Measurements from ENCODE around the gene GRM1.

The GRM1 gene

DNA sequence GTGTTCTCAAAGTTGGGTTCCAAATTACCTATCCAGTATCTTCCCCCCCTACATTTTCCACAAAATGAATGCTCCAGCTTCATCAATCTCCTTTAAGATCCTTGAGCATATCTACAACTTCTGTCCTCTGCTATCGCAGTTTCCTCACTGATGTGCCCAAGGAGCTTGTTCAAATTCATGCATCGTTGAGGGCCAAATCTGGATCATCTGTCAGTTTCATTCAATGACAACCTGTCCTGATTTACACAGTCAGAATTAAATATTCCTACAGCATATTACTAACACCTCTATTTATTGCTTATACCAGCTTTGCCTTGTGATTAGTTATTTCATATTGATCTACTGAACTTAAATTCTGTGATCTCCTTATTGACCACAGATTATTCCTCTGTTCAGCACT is 68.7 kb downstream of the GRM1 start:
- no peak for DNase-seq (ENCODE audit: low read depth in 1 of 2, low spot score in 1 of 2)

DNA sequence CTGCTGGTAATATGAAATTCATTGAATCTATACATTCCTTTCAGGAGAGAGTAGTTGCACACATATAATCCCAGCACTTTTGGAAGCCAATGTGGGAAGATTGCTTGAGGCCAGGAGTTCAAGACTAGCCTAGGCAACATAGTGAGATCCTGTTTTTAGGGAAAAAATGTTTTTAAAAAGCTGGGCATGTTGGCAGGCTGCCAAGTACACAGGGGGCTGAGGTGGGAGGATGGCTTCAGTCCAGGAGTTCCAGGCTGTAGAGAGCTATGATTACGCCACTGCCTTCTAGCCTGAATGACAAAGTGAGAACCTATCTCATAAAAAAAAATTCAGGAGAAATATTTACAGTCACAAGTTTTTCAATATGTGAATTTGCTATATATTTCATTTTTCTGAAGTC is 71.9 kb downstream of the GRM1 start:
- no peak for DNase-seq (ENCODE audit: low read depth in 1 of 2, low spot score in 1 of 2)

DNA sequence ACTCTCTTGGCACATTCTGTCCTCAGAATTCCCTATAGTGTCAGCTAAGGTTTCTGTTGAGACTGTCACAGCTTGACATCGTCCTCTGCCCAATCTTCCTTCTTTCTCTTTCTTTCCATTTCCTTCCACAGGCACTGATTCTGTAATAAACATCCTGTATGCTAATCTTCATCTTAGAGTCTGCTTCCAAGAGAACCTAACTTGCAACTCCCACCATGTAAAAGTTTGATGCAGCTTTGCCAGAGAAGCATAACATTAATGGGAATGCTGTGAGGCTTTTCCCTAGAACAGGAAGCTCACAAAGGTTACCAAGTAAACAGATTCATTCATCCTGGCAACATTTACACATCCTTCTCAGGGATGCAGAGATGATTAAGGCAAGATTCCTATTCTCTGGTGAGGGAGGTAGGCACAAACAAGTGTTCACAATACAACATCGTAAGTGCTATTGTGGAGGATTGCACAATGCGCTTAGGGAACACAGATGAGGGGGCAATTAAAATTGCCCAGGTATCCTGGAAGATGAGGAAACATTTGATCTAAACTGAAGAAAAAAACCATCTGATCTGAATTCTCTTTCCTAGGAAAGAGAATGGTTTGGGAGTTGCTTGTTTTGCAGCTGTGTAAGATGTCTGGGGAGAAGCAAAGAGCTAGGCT is 74.7 kb downstream of the GRM1 start:
- no peak for DNase-seq (ENCODE audit: low read depth in 1 of 2, low spot score in 1 of 2)

DNA sequence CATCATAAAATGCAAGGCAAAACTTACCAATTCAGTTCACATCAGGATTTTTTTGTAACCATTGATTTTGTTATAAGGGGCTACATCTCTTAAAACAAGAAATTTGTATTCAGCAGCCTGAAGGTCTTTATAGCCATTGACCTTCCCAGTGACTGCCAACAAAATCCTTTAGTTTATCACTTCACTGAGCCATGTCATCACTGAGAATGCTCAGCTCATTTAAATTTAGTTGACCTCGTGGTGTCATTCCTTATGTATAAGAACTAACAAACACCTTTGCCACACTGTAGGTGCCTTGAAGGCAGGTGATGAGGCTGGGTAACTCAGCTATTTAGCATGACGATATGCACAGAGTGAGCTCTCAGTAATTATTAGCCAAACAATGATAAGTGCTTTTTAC is 77.7 kb downstream of the GRM1 start:
- no peak for DNase-seq (ENCODE audit: low read depth in 1 of 2, low spot score in 1 of 2)

DNA sequence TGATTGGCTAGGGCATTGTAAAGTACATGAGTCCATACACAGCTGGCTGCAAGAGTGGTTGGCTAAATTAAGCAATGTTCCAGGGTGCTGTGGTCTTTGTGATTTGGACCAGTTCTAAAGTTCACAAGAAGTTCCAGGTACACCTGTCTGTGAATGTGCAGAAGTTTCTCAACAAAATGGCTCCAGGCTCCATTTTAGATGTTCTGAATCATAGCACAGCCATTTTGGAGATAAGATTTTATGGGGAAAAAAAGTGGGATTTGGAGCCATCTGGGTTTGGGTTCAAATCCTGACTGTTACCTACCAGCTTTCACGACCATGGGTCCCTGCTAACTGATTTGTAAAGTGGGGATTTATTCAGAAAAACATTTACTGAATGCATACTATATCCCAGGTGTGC is 82.1 kb downstream of the GRM1 start:
- no peak for DNase-seq (ENCODE audit: low read depth in 1 of 2, low spot score in 1 of 2)

DNA sequence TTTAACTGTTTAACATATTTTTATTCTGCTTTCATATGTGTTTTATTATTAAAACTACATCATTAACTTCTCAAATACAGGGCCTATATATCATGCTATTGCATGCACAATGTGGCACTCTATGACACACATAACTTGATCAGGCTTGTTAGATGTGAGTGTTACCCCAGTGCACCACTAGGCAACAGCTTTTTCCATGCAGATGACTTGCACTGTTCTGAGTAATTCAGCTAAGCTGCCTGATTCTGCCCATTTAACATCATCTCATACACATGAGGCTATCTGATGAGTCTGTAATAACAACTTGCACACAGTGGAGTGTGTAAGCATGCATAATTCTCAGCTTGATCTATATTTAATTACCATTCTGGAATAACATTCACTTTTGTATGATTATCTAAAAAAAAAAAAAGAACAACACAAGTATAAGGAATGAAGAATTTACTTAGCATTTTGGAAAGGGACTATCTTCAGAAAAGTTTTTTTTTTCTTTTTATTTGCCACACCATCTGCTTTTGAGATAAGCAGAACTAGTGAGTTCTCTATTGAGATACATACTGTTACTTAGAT is 83.1 kb downstream of the GRM1 start:
- DNase-seq (ENCODE audit: low read depth in 1 of 2, low spot score in 1 of 2), result no peak

DNA sequence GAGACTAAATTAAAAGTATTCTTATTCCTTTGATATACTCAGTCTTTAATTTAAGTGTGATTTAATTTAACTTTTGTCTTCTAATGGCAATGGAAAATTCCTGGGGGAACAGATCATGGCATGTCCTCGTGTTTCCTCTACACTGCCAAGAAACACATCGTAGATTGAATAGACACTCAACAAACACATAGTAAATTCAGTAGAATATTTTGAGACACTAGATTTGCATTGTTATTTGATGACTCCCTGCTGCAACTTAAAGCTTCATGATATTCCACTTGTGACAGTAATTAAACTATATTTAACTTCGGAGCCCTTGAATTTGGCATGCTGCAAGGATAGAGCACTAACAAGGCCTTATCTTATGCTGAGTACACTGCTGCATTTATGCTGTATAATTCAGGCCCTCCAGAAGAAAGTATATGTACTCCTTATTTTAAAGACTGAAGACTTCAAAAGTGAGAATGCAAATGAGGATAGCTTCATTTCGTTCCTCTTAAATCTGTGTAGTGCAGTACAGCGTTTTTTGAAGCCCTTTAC is 84.3 kb downstream of the GRM1 start:
- no peak for DNase-seq (ENCODE audit: low read depth in 1 of 2, low spot score in 1 of 2)

DNA sequence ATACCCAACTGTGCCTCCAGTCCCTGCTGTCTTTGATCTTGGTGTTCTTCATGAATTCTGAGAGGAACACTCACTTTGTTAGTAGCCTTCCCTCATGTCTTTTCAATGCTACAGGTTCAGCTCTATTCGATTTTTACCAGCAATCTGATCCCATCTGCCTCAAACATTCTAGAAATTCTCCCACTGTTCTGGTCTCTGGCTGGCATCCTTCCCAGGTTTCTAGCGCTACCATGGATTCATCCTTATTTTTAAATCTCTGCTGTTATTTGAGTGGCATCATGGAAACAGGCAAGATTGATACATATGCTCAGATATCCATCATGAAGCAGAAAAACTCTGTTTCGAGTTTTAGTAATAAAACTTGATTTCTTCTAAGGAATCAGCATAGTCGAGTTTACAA is 94.8 kb downstream of the GRM1 start:
- no peak for DNase-seq (ENCODE audit: low read depth in 1 of 2, low spot score in 1 of 2)

DNA sequence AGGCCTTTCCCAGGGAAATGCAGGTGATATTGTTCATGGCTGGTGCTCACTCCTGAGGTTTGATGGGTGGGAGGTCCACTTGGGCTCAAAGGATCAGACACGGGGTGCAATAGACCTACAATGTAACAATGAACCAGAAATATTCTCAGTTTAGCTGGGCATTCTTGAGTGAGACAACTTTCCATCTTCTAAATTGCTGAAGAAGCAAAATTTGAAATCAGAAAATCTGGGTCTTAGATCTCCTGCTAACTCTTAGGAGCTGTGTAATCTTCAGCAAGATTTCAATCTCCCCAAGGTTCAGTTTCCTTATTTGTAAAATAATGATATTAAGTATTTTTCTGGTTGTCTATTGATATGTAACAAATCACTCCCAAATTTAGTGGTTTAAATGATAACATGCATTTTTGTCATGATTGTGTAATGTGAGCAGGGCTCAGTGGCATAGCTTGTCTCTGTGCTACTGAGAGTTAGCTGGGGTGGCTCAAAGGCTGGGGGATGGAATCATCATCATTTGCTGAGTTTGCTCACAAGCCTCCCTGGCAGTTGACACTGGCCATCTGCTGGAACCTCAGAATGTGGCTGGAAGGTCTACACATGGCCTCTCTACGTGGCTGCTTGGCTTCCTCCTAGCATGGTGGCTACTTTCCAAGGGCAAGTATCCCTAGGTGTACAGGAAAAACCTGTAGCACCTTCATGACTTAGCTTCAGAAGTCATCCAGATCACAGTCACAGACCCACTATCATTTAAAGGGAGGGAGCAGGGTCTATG is 98.8 kb downstream of the GRM1 start:
- no peak for DNase-seq (ENCODE audit: low read depth in 1 of 2, low spot score in 1 of 2)

DNA sequence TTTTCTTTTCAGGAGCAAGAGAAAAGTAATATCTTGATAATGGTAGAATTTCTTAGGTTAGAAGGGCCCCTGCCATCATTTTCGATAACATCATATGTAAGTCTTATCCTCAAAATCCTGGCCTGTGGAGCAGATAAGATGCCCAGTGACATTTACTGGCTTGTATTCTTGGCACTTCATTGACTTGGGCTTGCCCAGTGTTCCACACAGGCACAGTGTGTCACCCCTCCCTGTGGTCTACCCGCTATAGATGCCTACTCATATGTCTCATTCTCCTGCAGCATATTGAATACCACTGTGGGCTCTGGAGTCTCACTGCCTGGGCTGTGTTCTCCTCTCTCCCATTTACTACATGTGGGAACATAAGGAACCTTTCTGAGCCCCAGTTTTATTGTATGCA is 105.0 kb downstream of the GRM1 start:
- DNase-seq (ENCODE audit: low read depth in 1 of 2, low spot score in 1 of 2), result no peak

DNA sequence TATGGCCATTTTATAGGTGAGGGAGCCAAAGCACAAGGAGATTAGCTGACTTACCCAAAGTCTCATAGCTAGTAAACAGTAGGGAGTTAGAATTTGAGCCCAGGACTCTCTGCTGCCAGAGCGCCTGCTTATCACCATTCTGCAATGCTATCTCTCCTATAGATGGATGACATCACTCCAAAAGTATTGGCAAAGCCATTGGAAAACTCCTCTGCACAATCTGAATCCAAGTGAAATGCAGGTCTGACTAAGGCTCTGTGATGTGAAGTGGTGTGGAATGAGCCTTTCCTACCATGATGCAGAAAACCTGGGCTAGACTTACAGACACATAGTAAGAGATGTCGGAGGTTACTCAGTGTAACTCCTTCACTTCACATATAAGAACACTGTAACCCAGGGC is 106.3 kb downstream of the GRM1 start:
- DNase-seq (ENCODE audit: low read depth in 1 of 2, low spot score in 1 of 2), result no peak

DNA sequence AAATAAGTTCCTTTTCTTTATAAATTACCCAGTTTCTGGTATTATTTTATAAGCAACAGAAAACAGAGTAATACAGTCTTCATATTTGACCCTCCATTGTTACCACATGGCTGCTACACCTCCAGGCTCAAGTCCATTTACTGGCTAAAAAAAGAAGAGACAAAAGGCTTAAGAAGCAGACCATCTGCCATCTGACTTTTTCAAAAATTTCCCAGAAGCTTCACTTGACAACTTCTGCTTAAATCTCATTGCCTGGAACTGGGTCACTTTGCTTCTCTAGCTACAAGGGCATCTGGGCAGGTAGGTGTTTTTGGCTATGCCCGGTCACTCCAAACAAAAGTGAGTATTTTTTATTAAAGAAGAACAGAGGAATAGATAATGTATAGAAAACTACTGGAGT is 118.0 kb downstream of the GRM1 start:
- DNase-seq (ENCODE audit: low read depth in 1 of 2, low spot score in 1 of 2), result no peak

DNA sequence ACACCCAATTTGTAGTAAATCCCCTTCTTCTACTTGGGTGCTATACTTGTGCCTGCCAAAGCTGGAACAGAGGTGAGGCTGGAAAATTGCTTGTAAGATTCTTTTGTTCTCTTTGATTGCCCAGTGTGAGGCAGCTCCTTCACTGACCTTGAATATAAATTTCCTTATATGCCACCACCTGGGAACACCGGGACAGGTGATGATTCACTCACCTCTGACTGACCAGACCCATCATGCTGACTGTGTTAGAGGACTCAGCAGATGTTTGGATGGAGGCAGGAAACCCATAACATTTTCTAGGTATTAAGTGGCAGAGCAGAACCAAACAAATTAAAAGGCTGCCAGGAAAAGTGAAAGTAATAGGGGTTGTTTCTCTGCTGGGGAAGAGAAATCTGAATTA is 120.9 kb downstream of the GRM1 start:
- DNase-seq (ENCODE audit: low read depth in 1 of 2, low spot score in 1 of 2), result no peak

DNA sequence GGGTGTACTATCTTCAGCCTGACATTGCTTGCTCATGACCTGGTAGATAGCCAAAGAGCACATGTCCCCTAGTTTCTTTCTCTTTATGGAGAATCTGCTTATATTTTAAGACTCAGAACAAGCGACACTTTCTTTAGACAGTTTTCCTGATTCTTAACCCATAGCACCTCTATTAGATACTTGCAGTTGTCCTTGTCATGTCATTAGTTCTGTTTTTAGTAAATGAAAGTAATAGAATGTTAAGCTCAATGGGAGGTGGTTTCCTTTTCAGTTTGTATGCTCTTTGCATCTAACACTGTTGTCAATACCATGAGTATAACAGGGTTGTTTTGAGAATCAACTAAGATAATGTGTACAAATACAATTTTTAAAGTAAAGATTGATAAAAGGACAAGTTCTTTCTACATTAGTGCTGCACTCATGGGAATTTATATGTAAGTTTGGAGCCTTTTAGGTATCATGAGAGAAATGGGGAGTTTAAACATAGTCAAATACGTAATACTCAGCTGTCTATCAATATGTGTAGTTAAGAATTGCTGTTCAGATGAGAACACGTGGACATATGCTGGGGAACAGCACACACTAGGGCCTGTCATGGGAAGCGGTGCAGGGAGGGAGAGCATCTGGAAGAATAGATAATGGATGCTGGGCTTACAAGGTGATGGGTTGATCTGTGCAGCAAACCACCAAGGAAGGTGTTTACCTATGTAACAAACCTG is 124.3 kb downstream of the GRM1 start:
- no peak for DNase-seq (ENCODE audit: low read depth in 1 of 2, low spot score in 1 of 2)

DNA sequence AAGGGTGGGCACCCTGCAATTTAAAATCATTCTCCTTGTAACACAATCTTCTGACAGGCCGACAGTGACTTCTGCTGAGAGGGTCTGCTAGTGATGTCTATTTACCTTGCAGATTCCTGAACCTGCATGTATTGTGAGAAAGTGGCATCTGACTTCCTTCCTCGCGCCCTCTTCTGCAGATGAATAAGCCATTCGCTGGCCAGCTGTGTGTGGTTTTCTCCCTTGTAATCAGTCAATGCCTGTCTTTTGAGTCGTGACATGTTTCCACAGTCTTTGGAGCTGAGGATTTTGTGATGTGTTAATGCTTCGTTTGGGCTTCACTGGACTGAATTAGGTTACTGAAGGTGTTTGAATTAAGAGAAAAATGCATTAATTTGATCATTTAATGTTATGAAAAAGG is 125.3 kb downstream of the GRM1 start:
- no peak for DNase-seq (ENCODE audit: low read depth in 1 of 2, low spot score in 1 of 2)

DNA sequence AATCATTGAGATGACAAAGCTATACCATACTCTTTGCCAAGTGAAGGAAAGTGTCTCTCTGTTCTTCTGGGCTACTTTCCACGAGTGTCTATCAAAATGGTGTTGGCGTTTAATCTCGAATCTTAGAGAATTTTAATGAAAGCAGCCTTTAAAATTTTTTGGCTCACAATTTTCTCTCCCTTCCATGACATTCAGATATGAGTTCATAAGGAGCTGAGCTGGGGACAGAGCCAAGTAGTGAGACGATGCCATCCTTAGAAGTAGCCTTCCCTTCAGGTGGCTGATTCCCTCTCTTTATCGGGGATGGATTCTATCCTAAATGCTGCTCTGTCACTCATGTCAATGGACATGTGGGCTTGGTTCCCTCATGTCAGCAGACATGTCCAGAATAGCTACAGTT is 132.8 kb downstream of the GRM1 start:
- DNase-seq (ENCODE audit: low read depth in 1 of 2, low spot score in 1 of 2), result no peak

DNA sequence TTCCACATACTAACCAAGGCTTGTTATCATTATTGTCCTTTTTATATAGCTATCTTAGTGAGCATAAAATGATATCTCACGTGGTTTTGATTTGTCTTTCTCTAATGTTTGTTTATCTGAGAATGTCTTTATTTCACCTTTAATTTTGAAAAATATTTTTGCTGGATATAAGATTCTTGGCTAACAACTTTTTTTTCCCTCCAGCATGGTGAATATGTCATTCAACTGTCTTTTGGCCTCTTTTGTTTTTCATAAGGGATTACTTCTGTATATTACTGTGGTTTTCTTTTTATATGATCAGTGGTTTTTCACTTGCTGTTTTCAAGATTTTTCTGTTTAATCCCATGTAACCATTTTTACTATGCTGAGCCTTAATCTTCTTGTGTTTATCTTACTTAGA is 141.0 kb downstream of the GRM1 start:
- no peak for DNase-seq (ENCODE audit: low read depth in 1 of 2, low spot score in 1 of 2)

DNA sequence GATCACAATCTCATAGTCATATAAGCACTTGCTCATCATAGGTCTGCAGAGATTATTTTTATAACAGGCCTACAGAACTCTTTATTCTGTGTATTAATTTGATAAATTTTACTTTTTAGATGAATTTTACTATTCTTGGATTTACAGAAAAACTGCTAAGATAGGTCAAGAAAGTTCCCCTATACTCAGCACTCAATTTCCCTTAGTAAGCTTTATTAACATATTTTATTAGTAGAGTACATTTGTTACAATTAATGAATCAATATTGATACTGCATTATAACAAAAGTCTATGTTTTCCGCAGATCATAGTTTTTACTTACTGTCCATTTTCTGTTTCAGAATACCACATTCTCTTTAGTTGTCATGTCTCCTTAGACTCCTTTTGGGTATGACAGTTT is 148.9 kb downstream of the GRM1 start:
- DNase-seq (ENCODE audit: low read depth in 1 of 2, low spot score in 1 of 2), result no peak

DNA sequence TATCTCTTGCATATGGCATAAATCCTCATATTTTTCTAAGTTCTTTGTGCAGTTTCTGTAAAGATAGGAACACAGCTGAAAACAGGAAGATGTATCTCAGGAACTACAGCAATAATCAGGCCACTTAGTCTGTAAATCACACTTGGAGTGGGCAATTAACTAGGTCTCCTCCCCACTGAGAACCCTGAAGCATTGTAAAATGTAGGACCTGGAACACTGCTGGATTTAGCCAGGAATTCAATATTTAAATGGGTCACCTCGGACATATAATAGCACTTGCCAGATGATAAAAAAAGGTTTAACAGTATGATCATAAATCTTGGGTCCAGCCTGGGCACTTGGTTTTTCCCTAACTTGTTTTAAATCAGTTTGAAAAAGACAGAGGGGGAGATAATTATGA is 155.0 kb downstream of the GRM1 start:
- DNase-seq (ENCODE audit: low read depth in 1 of 2, low spot score in 1 of 2), result no peak

DNA sequence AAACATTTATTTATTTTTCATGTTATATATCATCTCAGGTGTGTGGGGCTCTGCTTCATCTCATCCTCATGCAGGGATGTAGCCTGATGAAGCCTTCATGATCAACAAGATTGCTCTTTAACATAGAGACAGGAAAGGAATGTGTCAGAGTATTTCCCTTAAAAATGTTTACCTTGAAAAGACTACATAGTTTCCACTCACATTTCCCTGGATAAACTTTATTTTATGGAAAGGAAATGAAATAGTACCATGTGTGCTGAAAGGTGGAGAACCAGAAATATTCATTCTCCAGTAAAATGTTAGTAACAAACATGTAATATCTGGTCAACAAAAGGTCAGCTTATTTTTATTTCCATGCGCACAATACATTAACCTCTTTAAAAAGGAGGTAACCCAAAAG is 155.8 kb downstream of the GRM1 start:
- no peak for DNase-seq (ENCODE audit: low read depth in 1 of 2, low spot score in 1 of 2)

DNA sequence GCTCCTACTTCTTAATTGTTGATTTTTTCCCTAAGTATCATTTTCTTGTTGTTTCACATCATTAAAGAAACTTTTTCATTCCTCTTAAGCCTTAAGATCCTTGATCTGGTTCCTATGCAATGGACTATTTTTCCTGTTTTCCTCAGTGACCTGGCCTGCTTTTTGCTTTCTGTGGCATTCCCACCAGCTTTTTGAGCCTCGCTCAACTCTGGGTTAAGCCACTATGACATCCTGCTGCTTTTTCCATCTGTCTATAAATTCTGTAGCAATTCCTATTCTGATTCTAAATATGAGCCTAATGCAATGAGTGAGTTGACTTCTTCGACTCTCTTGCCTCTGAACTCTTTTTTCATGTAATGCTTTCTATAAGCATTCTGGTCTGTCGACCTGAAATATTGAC is 160.3 kb downstream of the GRM1 start:
- DNase-seq (ENCODE audit: low read depth in 1 of 2, low spot score in 1 of 2), result no peak

DNA sequence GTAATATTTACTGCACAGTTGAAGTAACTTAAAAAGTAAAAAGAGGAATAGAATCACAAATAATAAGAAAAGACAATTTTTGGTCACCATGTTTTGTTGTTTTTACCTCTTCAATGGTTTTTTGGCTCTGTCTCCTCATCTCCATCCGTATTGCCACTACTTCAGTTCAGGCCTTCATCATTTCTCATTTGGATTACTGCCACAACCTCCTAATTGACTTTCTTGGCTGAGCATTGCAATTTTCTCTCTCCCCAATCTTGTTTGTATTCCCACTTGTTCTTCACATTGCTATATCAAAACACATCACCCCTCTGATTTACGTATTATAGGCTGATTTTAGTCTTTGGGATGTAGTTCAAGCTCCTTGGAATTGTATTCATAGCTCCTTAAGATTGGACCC is 161.7 kb downstream of the GRM1 start:
- DNase-seq (ENCODE audit: low read depth in 1 of 2, low spot score in 1 of 2), result no peak
